ENCODE results near the gene RNF167. TPM values are rescaled to one million over a fixed set of nuclear protein-coding genes. Genes with fewer than 3 reads are reported as not detected.

Gene RNF167
- polyA plus RNA-seq, 1 donor (not counting 4 experiments of a cell fraction or from before 2014, with no cell fraction given): 101 TPM

DNA sequence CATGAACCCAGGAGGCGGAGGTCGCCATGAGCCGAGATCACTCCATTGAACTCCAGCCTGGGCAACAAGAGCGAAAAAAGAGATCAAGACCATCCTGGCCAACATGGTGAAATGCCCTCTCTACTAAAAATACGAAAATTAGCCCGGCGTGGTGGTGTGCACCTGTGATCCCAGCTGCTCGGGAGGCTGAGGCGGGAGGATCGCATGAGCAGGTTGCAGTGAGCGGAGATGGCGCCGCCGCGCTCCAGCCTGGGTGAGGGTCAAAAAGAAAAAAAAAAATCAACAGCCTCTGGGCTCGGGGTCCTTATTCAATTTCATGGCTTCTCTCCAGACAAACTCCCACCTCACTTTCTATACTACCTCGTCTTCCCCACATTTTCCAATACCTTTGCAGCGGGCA, 11.2 kb upstream of the RNF167 start:
- Histone ChIP-seq H3K4me2 (ENCODE audit: control insufficient read depth, extremely low read depth, insufficient read depth, low read depth, low read length) (no peak overlapping the region), H3K4me1 (ENCODE audit: control insufficient read depth, extremely low read depth, insufficient read depth, low read length) (no peaks in the 10 kb centered on the region), H3K27ac (ENCODE audit: control insufficient read depth, insufficient read depth, low read length) (no peak overlapping the region), H3K9ac (ENCODE audit: control insufficient read depth, extremely low read depth, insufficient read depth, low read length) (no peak overlapping the region), H3K27me3 (ENCODE audit: control insufficient read depth, extremely low read depth, insufficient read depth, low read length) (no peaks in the 10 kb centered on the region), H3K36me3 (ENCODE audit: control insufficient read depth in 2 of 2, extremely low read depth in 1 of 2, insufficient read depth in 2 of 2, low read length in 2 of 2) (peaks cover 0 to 7% of the 10 kb centered on the region in 2 experiments), H3K9me1 (ENCODE audit: control insufficient read depth, extremely low read depth, insufficient read depth, low read length) (no peaks in the 10 kb centered on the region), H3K4me3 (ENCODE audit: control insufficient read depth in 2 of 3, extremely low read depth in 1 of 3, insufficient read depth in 2 of 3, low read depth in 1 of 3, low read length in 3 of 3) (no peak overlapping the region), H4K20me1 (ENCODE audit: control insufficient read depth, extremely low read depth, insufficient read depth, low read length) (no peaks in the 10 kb centered on the region), H3K9me3 (ENCODE audit: control insufficient read depth, low read depth, low read length) (no peaks in the 10 kb centered on the region), H2AFZ (ENCODE audit: control insufficient read depth, low read length) (no peak overlapping the region), H3K79me2 (ENCODE audit: control insufficient read depth, insufficient read depth, low read length) (no peaks in the 10 kb centered on the region)
- dilution Hi-C loops (cut with MboI; ENCODE audit: extremely low pct_ligation_motif_present, low sequenced_read_pairs): no loop called here
- TF ChIP-seq EZH2 (IDR thresholded peaks at IDR 0.05; ENCODE audit: low read length): no peak
- TF ChIP-seq, protein P1, sequence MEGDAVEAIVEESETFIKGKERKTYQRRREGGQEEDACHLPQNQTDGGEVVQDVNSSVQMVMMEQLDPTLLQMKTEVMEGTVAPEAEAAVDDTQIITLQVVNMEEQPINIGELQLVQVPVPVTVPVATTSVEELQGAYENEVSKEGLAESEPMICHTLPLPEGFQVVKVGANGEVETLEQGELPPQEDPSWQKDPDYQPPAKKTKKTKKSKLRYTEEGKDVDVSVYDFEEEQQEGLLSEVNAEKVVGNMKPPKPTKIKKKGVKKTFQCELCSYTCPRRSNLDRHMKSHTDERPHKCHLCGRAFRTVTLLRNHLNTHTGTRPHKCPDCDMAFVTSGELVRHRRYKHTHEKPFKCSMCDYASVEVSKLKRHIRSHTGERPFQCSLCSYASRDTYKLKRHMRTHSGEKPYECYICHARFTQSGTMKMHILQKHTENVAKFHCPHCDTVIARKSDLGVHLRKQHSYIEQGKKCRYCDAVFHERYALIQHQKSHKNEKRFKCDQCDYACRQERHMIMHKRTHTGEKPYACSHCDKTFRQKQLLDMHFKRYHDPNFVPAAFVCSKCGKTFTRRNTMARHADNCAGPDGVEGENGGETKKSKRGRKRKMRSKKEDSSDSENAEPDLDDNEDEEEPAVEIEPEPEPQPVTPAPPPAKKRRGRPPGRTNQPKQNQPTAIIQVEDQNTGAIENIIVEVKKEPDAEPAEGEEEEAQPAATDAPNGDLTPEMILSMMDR (optimal IDR thresholded peaks at IDR 0.05 in 1 of 3, IDR thresholded peaks at IDR 0.05 in 1 of 3, conservative IDR thresholded peaks at IDR 0.05 in 1 of 3; ENCODE audit: extremely low read depth in 1 of 3, insufficient read depth in 2 of 3, low read length in 3 of 3): no peak
- FAIRE-seq (no peak), DNase-seq (ENCODE audit: low read depth, low spot score) (no peak)

- dilution Hi-C loops (cut with MboI; ENCODE audit: extremely low pct_ligation_motif_present, low sequenced_read_pairs): no loop called here
Observed at GRCh38 chr17:4931963-4932362, 8.1 kb upstream of the RNF167 start, which contains the start of gene GP1BA. Gene GP1BA (plus strand): TSS chr17:4932277. CDS start chr17:4932605, 328 bp downstream.

More at GRCh38 chr17:4931963-4932362, 8.1 kb upstream of the RNF167 start, which contains the start of gene GP1BA:
- Histone ChIP-seq H3K4me1 (ENCODE audit: control insufficient read depth, extremely low read depth, insufficient read depth, low read length) (peaks cover 7% of the 10 kb centered on the region), H3K36me3 (ENCODE audit: control insufficient read depth in 2 of 2, extremely low read depth in 1 of 2, insufficient read depth in 2 of 2, low read length in 2 of 2) (peaks cover 0 to 8% of the 10 kb centered on the region in 2 experiments), H3K9me1 (ENCODE audit: control insufficient read depth, extremely low read depth, insufficient read depth, low read length) (no peaks in the 10 kb centered on the region), H3K27me3 (ENCODE audit: control insufficient read depth, extremely low read depth, insufficient read depth, low read length) (no peaks in the 10 kb centered on the region), H3K9ac (ENCODE audit: control insufficient read depth, extremely low read depth, insufficient read depth, low read length) (no peak within 1 kb of the TSS), H3K79me2 (ENCODE audit: control insufficient read depth, insufficient read depth, low read length) (no peaks in the 10 kb centered on the region), H3K9me3 (ENCODE audit: control insufficient read depth, low read depth, low read length) (no peaks in the 10 kb centered on the region), H3K4me2 (ENCODE audit: control insufficient read depth, extremely low read depth, insufficient read depth, low read depth, low read length) (no peak within 1 kb of the TSS), H4K20me1 (ENCODE audit: control insufficient read depth, extremely low read depth, insufficient read depth, low read length) (no peaks in the 10 kb centered on the region), H2AFZ (ENCODE audit: control insufficient read depth, low read length) (no peak within 1 kb of the TSS), H3K4me3 (ENCODE audit: control insufficient read depth in 2 of 3, extremely low read depth in 1 of 3, insufficient read depth in 2 of 3, low read depth in 1 of 3, low read length in 3 of 3) (no peak within 1 kb of the TSS), H3K27ac (ENCODE audit: control insufficient read depth, insufficient read depth, low read length) (no peak within 1 kb of the TSS)
- FAIRE-seq (no peak), DNase-seq (ENCODE audit: low read depth, low spot score) (no peak)
- no peak for TF ChIP-seq EZH2 (IDR thresholded peaks at IDR 0.05; ENCODE audit: low read length)
- TF ChIP-seq, protein P1 (optimal IDR thresholded peaks at IDR 0.05 in 1 of 3, IDR thresholded peaks at IDR 0.05 in 1 of 3, conservative IDR thresholded peaks at IDR 0.05 in 1 of 3; ENCODE audit: extremely low read depth in 1 of 3, insufficient read depth in 2 of 3, low read length in 3 of 3): no peak

Data from keratinocyte (primary cell).